ENCODE results near the gene TM4SF4. TPM values are rescaled to one million over a fixed set of nuclear protein-coding genes. Genes with fewer than 3 reads are reported as not detected.

TM4SF4 gene
- total and polyA plus RNA-seq, 4 donors = 184 to 230 (median 208) TPM

- H3K36me3 ChIP-seq (ENCODE audit: control insufficient read depth in 4 of 4, insufficient read depth in 3 of 4, low read depth in 1 of 4, low read length in 3 of 4) = no peaks in the 10 kb centered on the region
- H3K4me1 ChIP-seq (ENCODE audit: control insufficient read depth in 4 of 4, insufficient read depth in 4 of 4, low read length in 3 of 4) = no peaks in the 10 kb centered on the region
- TF ChIP-seq NR2F2 (IDR thresholded peaks at IDR 0.05) = no peak
- TF ChIP-seq EGR1 (IDR thresholded peaks at IDR 0.05; ENCODE audit: low read depth in 2 of 2) = no peak
- no peak for TF ChIP-seq SP1 (IDR thresholded peaks at IDR 0.05)
- no peak for TF ChIP-seq FOXA1 (IDR thresholded peaks at IDR 0.05)
- TF ChIP-seq, protein P1, sequence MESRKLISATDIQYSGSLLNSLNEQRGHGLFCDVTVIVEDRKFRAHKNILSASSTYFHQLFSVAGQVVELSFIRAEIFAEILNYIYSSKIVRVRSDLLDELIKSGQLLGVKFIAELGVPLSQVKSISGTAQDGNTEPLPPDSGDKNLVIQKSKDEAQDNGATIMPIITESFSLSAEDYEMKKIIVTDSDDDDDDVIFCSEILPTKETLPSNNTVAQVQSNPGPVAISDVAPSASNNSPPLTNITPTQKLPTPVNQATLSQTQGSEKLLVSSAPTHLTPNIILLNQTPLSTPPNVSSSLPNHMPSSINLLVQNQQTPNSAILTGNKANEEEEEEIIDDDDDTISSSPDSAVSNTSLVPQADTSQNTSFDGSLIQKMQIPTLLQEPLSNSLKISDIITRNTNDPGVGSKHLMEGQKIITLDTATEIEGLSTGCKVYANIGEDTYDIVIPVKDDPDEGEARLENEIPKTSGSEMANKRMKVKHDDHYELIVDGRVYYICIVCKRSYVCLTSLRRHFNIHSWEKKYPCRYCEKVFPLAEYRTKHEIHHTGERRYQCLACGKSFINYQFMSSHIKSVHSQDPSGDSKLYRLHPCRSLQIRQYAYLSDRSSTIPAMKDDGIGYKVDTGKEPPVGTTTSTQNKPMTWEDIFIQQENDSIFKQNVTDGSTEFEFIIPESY (IDR thresholded peaks at IDR 0.05) = no peak
- TF ChIP-seq YY1 (IDR thresholded peaks at IDR 0.05) = no peak
- TF ChIP-seq, protein P2, sequence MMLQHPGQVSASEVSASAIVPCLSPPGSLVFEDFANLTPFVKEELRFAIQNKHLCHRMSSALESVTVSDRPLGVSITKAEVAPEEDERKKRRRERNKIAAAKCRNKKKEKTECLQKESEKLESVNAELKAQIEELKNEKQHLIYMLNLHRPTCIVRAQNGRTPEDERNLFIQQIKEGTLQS (IDR thresholded peaks at IDR 0.05) = no peak
- TF ChIP-seq, protein P3, sequence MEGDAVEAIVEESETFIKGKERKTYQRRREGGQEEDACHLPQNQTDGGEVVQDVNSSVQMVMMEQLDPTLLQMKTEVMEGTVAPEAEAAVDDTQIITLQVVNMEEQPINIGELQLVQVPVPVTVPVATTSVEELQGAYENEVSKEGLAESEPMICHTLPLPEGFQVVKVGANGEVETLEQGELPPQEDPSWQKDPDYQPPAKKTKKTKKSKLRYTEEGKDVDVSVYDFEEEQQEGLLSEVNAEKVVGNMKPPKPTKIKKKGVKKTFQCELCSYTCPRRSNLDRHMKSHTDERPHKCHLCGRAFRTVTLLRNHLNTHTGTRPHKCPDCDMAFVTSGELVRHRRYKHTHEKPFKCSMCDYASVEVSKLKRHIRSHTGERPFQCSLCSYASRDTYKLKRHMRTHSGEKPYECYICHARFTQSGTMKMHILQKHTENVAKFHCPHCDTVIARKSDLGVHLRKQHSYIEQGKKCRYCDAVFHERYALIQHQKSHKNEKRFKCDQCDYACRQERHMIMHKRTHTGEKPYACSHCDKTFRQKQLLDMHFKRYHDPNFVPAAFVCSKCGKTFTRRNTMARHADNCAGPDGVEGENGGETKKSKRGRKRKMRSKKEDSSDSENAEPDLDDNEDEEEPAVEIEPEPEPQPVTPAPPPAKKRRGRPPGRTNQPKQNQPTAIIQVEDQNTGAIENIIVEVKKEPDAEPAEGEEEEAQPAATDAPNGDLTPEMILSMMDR (IDR thresholded peaks at IDR 0.05; ENCODE audit: low read depth, low read length, missing input control) = no peak
- no peak for TF ChIP-seq MAX (IDR thresholded peaks at IDR 0.05)
- no peak for TF ChIP-seq TAF1 (conservative IDR thresholded peaks at IDR 0.05)
- no peak for TF ChIP-seq RAD21 (IDR thresholded peaks at IDR 0.05)
- TF ChIP-seq RXRA (IDR thresholded peaks at IDR 0.05) = no peak
- TF ChIP-seq FOXA2 (IDR thresholded peaks at IDR 0.05) = no peak
- no peak for TF ChIP-seq JUND (IDR thresholded peaks at IDR 0.05)
- TF ChIP-seq REST (IDR thresholded peaks at IDR 0.05) = no peak
- TF ChIP-seq HNF4G (IDR thresholded peaks at IDR 0.05) = no peak
- no peak for TF ChIP-seq HNF4A (conservative IDR thresholded peaks at IDR 0.05)
- TF ChIP-seq GABPA (IDR thresholded peaks at IDR 0.05 in 1 of 2, conservative IDR thresholded peaks at IDR 0.05 in 1 of 2) = no peak
- no peak overlapping the region for H3K9ac ChIP-seq (ENCODE audit: low read depth in 1 of 2, low read length in 2 of 2)
- no peaks in the 10 kb centered on the region for H3K27me3 ChIP-seq (ENCODE audit: control insufficient read depth in 4 of 4, insufficient read depth in 4 of 4, low read length in 3 of 4)
- H3K9me3 ChIP-seq (ENCODE audit: control insufficient read depth in 4 of 4, low read length in 3 of 4) = peaks cover 0 to 4% (median 1%) of the 10 kb centered on the region in 4 donors
- DNase-seq (ENCODE audit: low spot score) = no peak
- 65% methylated on average over 3 of the region's 3 CpGs for WGBS
- no peak overlapping the region for H3K4me3 ChIP-seq (ENCODE audit: low read depth in 1 of 3, low read length in 3 of 3)
- H3K27ac ChIP-seq (ENCODE audit: low read depth in 1 of 2, low read length in 2 of 2) = no peak overlapping the region
These were observed 22.5 kb upstream of the TM4SF4 start for GRCh38 chr3:149452036-149452435.

Data from liver (tissue), 9 donors.